Amniotic epithelial cell (primary cell): ENCODE measurements around the gene TMEM220.
"Not testable (repeated sequence)": the region's sequence is repeated elsewhere in the genome, so short reads cannot be mapped to it uniquely, and the experiment has no call there.

Source experiments
- DNase-seq: peaks from one replicate; pipeline ENCODE4 v3.0.0-alpha.2; 2010; ENCODE audit warnings: low read depth

TMEM220 gene

DNA sequence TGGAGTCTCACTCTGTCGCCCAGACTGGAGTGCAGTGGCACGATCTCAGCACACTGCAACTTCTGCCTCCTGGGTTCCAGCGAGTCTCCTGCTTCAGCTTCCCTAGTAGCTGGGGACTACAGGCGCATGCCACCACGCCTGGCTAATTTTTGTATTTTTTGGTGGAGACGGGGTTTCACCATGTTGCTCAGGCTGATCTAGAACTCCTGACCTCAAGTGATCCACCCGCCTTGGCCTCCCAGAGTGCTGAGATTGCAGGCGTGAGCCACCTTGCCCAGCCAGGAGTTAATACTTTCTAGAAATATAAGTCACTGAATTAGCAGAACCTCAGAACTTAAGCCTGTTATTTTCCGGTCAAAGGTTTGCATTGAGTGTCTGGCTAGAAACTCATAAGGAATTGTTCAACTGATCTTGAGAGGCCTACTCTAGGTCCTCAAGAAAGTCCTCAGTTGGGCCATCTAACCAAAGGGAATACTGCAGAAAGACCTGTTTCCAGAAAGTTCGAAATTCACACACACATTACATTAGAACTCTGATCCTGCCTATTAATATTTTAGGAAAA, 1.4 kb downstream of the TMEM220 start:
- no peak for DNase-seq

DNA sequence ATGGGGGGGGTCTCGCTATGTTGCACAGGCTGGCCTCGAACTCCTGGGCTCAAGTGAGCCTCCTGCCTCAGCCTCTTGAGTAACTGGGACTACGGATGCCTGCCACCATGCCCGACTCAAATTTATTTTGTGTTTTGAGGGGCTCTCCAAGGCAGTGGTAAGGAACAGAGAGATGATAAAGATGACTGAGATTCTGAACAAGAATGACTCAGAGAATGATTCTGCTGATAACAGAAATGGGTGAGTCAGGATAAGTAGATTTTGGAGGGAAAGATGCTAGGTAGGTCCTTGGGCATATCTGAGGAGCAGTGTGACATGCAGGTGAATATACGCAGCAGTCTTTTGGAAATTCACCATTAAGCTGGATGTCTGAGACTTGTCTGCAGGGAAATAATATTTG, 2.6 kb downstream of the TMEM220 start:
- DNase-seq: peak; percentile 25

DNA sequence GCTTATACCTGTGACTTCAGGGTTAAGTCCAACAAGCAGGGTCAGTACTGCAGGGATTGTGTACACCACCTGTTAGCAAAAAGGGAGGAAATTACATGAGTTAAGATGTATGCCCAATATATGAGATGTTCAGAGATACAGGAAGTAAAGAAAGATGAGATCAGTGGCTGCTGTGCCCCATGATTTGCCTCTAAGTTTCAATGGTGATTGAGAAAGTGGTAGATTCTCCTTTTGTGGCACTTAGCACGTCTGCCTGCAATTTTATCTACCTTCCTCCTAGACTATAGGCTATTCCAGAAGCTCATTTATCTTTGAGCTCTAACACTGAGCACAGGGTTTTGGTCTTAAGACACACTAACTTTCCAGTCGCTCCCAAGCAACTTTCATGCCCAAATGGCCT, 3.6 kb downstream of the TMEM220 start:
- DNase-seq: no peak

DNA sequence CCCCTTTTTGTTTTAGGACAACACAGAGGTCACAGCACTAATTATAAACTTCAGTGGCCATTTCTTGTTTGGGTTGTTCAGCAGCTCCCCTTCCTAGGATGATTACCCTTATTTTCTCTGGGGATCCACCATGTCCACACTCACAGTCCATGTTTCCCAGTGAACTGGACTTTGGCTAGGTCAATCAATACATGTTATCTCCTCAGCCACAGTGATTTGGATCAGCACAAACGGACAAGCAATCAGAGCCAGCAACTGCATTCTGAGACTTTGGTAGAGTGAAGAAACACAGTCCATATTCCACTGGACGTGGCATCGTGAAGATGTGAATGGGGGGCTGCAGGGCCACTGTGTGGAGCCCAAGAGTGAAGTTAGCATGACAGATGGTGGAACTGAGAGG, 4.6 kb downstream of the TMEM220 start:
- no peak for DNase-seq

DNA sequence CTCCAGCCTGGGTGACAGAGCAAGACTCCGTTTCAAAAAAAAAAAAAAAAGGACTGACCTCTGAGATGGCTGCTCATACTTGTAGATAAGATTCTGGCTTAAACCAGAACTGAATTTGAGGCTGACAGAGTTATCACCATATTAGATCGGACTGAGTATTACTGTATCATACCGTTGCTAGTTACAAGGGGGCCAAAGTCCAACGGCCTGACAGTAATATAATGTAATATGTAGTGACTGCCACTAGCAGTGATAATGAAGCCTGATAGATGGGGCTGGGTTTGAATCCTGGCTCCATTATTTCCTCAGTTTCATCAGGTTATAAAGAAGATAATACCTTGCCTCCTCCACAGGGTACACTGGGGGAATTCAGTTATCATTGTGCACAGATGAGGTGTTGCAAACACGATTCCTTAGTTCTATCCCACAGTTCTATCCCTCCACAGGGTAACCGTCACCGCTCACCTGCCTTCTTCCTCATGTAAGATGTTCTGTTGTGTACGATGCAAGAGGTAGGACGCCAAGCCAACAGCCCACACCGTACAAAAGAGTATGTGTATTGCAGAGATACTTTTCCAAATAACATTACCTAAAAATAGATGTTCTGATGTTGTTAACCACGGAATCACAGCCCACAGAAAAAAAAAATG, 5.2 kb downstream of the TMEM220 start:
- DNase-seq: no peak

DNA sequence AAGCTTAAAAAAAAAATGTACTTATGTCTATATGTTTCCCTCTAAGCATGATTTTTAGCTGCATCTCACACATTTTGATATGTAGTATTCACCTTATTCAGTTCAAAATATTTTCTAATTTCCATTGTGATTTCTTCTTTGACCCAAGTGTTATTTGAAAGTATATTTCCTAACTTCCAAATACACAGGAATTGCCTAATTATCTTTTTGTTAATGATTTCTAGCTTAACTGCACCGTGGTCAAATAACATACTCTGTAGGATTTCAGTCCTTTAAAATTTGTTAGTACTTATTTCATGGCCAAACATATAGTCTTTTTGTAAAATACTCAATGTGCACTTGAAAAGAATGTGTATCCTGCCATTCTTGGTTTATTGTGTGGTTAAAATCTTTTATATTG, 11.3 kb downstream of the TMEM220 start:
- DNase-seq: no peak

DNA sequence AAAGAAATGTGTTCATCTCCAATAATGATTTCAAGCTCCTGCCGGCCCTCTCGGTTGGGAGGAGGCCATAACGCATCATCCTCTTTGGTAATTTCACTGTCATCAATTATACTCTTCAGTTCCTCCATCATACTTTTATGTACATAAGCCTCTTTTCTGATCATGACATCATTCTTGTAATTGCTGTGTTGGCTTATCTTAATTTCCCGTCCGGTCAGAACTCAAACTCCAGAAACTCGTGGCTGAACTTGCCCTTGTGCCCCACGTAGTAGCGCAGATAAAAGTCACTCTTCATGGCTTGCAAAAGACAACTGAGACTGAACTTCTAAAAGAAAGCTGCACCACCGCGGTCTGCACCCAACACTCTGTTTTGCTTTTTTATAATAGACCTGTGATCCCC, 13.6 kb downstream of the TMEM220 start:
- DNase-seq: no peak

DNA sequence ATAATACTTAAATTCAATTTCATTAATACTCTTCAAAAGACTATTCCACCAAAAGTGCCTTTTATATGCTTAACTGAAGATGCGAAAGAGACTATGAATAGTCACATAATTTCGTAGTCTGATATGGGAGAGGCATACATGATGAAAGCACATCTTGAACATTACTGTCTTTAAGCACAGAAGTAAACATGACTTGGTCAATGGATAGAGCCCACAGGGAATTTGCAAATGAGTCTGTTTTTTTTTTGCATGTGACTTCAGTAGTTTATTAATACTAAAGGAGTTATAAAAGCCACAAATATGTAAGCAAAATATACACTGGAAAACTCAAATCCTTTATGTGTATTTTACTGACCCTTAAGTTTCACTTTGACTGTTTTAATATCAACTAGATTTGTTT, 16.5 kb downstream of the TMEM220 start:
- peak; percentile 34 for DNase-seq

DNA sequence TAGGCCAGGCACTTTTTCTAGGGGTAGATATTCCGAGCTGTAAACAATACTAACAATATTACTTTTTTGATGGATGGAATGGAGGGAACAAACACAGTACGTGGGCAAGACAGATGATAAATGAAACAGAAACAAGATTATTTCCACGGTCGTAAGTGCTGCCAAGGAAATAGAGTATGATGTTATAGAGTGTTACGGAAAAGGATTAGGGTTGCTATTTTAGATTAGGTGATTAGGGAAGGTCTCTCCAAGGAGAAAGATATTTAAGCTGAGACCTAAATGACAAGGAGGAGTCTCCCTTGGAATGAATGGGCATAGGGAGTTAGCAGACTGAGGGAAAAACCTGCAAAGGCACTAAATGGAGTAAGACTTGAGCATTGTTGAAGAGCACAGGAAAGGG, 24.1 kb downstream of the TMEM220 start:
- DNase-seq: no peak

DNA sequence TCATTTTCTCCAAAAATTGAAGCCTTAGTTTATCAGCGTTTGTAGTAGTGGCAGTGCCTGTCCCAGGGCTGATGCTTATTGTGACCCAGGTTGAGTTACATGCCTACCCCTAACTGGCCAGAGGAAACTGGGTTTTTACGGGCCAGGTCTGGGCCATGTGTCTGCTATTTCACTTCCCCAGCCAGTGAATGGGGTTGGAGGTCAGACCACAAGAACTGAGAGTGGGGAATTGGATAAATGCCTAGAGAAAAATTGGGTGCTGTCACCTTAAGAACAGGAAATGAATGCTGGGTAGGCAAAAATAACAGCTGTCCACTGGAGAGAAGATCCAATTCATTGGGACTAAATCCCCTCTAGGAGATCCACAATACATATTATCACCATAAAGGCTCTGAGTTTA, 27.2 kb downstream of the TMEM220 start:
- DNase-seq: peak; percentile 59

DNA sequence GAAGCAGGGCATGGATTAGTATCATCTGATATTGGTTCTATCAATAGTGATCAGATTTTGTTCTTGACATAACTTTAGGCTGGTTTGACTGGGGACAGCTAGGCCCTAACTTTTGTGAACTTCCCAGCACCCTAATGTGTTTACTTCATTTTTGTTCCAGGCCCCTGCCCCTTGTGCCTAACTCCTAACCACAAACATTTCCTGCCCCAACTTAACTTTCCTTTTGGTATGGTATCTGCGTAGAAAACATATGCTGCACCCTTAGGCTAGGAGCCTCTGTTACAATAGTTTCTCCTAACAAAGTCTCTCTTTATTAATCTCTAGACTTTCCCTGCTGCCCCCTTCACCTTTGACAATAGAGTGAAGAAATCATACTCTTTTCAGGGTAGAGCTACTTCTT, 30.0 kb downstream of the TMEM220 start:
- peak; percentile 30 for DNase-seq

DNA sequence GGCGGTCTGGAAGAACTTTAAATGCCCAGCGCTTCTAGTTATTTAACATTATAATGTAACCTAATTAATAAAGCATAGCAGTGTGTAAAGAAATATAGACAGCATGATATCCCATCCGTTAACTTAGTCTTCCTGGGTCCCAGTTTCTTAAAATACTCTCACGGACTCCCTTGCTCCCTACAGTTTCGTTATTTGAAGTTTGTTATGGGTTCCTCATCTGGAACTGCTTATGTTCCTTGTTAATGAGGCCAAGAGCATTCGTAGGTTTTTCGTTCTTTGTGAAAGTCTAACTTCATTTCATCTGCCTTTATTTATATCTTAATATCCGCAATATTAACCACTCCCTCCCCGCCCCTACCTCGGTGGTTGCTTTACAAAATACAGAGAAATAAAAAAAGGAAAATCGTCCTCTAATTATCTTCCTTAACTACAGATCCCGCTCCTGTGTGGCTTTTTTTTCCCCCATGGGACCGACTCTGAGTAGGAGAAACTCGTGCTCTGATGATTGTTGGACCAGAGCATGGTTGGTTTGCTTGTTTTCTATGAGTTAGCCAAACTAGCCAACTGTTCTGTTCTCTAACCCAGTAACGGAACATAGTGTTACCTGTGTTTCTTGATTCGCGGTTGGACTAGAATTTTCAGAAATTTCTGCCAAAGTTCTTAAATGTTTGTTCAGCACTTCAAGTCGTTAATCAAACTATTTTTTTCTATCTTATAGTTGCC, 31.6 kb downstream of the TMEM220 start:
- DNase-seq: peak; percentile 22

DNA sequence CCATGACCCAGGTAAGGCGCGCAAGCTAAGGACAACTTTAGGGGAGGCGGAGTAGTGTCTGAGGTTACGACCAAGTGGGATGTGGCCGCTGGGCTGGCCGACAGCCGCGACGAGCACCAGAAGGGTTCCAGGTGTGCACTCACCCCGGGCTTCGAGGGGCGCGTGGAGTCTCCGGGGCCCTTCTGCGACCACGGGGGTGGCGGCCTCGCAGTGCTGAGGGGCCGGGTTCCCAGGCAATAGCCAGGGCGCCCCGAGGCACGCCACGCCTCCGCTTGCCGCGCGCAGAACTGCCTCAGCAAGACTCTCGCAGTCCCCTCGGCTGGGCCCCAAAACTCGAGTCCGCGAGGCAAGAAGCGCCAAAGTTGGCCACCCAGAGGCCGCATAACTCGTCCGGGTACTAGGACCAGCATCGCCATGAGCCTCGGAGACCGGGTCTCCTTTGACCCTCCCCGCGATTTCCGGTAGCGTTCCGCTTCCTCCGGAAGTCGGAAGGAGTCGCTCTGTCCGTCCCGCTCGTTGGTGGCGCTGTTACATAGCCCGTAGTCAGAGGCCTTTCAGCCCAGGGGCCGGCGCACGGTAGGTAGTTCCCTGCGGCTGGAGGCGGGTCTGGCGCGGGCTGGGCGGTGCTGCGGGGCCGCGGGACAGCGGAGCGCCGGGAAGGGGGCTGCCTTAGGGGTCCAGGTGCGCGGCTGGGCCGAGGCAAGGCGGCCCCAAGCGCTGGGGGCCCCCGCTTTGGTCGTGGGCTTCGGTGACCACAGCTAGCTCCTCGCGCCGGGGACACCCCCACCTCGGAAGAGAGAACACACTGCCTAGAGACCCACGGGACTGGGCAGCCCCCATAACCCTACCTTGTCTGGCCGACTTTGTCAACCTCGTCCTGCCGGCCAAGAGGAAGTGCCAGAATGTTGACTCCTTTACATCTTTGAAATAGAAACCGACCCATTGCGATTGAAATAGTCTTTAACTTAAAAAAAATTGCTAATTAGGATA, 32.4 kb downstream of the TMEM220 start, which contains the start of the genes ADPRM and SCO1:
ADPRM (plus strand) TSS at position 503 of the 990 bp plus-strand sequence. CDS start 7,333 bp downstream, outside the sequence.
SCO1 (minus strand) TSS at position 442 of the 990 bp plus-strand sequence; CDS start at position 416, 26 bp downstream.
- peak; percentile 93 for DNase-seq

DNA sequence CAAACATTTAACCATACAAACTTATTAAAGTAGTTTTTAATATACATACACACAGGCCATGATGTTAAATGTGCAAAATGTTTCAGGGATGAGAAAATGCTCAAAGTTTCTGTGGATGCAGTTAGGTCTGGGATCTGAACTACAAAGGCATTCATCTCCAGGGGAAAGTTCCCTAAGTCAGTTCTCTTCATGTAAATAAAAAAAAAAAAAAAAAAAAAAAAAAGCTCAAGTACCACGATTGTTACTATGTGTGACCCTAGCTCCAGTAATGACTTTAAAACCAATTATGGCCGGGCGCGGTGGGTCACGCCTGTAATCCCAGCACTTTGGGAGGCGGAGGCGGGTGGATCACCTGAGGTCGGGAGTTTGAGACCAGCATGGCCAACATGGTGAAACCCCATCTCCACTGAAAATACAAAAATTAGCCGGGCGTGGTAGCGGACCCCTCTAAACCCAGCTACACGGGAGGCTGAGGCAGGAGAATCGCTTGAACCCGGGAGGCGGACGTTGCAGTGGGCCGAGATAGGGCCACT, 33.9 kb downstream of the TMEM220 start:
- DNase-seq: not testable (repeated sequence)

DNA sequence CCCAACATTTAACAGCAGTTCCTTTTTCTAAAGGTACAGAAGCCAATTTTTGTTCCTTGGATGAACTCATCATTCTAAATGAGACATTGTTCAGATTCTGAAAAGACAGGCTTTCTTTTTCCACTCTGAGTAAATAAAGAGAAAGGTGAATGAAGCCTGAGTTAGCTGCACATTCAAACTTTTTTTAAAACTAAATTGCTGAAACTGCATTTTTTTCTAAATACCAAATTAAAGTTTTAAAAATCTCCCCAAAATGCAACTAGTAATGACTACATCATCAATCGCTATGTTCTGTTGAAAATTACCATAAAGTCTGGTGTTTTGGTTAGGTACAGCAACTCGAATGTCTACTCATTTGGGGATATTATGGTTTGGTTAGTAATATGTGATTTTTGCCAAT, 42.3 kb downstream of the TMEM220 start:
- DNase-seq: no peak

DNA sequence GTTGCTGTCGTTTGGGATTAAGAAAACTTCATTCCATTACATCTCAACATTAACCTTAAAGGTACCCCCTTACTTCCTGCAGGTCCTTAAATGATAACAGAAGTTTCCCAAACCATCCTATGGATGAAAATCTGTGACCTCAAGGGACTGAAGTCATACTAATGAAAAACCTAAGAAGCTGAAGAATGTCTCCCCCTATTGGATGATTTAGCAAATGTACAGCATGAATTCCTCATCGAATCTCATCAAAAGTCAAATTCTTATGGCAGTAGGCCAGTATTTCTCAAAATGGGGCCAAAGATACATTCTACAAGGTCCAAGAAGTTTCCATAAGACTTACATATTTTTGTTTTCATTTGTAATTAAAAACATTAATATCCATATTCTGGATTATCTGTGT, 46.0 kb downstream of the TMEM220 start:
- DNase-seq: peak; percentile 47

DNA sequence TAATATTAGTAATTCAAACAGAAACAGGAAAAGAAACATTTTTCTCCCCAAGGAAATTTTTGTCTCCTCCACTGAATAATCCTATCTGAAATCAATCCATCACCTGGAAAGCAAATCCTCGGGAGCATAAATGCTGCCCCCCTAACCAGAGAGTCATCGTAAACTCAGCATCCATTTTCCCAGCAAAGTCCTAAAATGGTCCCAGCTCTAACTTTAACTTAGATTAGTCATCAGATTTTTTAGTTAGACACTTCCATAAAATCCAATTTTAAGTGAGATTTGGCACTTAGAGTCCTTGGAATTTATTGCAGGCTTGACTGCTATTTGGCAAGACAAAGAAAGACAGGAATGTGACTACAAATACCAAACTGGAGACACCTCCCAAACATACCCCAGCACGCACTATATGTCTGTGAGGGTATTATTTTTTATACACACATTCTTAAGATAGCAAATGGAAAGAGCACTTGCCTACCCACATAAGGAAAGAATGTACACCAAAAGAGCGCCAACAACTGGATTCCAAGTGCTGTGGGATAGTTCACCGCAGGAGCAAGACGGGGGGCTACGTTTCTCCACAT, 47.9 kb downstream of the TMEM220 start:
- peak; percentile 33 for DNase-seq

DNA sequence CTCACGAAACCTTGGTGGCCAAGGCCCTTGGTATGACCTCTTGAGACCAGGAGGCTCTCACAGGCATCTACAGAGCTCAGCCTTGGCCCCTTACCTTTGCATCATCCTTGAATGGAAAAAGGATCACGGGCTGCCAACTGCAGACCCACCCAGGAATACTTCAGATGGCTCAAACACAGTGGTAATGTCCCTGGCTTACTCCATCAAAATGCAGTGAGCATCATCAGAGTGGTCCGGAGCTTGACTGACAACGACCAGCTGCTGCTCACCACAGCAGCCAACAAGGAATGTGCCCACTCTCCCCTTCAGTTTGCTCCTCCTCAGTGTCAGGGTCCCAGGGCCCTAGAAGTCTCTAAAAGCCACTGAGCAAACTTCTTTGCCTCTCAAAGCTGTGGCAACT, 55.1 kb downstream of the TMEM220 start:
- no peak for DNase-seq

DNA sequence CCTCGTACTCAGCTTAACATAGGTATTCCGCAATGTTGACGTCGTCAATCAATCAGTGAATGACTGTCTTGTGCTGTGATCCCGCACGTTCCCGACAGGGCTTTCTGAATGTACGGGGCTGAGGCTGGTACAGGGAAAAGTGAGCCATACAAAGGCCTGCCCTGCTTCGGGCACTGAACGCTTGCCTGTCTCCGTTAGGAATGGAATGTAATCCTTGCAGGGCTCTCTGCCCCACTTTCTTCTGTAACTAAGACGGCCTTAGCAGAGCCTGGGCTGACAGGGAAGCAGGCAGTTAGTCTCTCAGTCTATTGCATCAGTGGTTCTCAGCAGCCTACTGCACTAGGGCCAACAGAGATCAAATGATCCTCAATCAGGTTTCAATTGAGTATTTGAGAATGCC, 56.5 kb downstream of the TMEM220 start:
- peak; percentile 76 for DNase-seq

DNA sequence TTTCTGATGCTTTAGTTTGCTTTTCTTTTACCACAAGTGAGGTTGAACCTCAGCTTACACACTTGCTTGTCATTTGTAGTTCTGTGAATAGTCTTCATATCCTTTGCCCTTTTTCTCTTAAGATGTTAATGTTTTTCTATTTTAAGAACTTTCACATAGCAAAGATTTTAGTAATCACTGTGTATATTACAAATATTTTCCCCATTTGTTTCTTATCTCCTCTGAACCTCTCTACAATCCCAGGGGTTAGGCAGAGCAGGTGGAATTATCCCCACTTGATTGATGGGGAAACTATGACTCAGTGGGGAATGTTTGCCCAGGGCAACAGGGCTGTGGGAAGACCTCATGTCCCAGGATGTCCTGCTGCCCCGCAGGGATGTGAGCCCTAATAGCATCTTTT, 61.0 kb downstream of the TMEM220 start:
- DNase-seq: peak; percentile 75

DNA sequence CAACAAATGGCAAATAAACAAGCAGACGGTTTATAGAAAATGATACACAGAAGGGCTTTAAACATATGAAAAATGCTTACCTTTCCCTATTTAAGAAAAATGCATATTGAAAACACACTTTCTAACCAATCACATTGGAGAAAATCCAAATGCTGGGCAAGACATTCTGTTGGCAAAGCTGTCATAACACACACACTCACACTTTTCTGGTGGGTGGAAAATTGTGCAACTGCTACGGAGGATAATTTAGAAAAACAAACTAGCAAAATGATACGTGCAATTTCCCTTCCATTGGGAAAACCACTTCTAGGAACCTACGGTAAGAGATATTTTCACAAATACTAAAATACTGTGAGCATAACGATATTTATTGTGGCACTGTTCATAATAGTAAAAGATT, 62.9 kb downstream of the TMEM220 start:
- no peak for DNase-seq
